Esophagus squamous epithelium (tissue), 4 donors: ENCODE results near the gene CLN3.

Experiments used
- CTCF ChIP-seq, 6 experiments: fragments of 450-650 bp in 4 of 6; fragments of 200-600 bp in 2 of 6; sonication (generic) in 2 of 6; IDR thresholded peaks; one replicate each; pipeline ENCODE4 v1.5.1; 2016 to 2019; ENCODE audit warnings: antibody characterized with exemption in 6 of 6, mild to moderate bottlenecking in 4 of 6, moderate library complexity in 4 of 6
- POLR2A ChIP-seq, 4 donors: fragments of 450-650 bp; IDR thresholded peaks; one replicate each; pipeline ENCODE4 v1.6.1; 2017; ENCODE audit warnings: antibody characterized with exemption in 4 of 4, mild to moderate bottlenecking in 4 of 4, moderate library complexity in 3 of 4

- TF ChIP-seq CTCF (IDR thresholded peaks at IDR 0.05) (no peak), POLR2A (IDR thresholded peaks at IDR 0.05) (no peak)
These were observed 29.6 kb upstream of the CLN3 start for GRCh38 chr16:28521436-28521835.
